Thymus (tissue), 11 donors: ENCODE measurements around the gene KAT7. TPM values are rescaled to one million over a fixed set of nuclear protein-coding genes. Genes with fewer than 3 reads are reported as not detected.

Experiments
- DNase-seq, 9 donors: peaks; one replicate each; pipeline ENCODE4 v3.0.0-alpha.2; 2013; ENCODE audit warnings: low spot score in 9 of 9, low read depth in 6 of 9, missing footprints in 1 of 9
- H3K27ac ChIP-seq, 2 donors: one replicate each; pipeline ENCODE4 v1.5.1; 2013; ENCODE audit warnings: control low read depth in 1 of 2, low read depth in 1 of 2, low read length in 1 of 2, mild to moderate bottlenecking in 1 of 2, moderate library complexity in 1 of 2
- H3K27me3 ChIP-seq, 2 donors: one replicate each; pipeline ENCODE4 v1.5.1; 2013; ENCODE audit warnings: low read length in 1 of 2; ENCODE audit not compliant: control insufficient read depth in 2 of 2, insufficient read depth in 1 of 2
- H3K36me3 ChIP-seq, 2 donors: one replicate each; pipeline ENCODE4 v1.5.1; 2013; ENCODE audit warnings: low read length in 1 of 2, mild to moderate bottlenecking in 1 of 2, moderate library complexity in 1 of 2; ENCODE audit not compliant: control insufficient read depth in 2 of 2, insufficient read depth in 2 of 2
- H3K4me1 ChIP-seq, 2 donors: one replicate each; pipeline ENCODE4 v1.5.1; 2013; ENCODE audit warnings: low read length in 2 of 2; ENCODE audit not compliant: control insufficient read depth in 2 of 2, insufficient read depth in 2 of 2
- H3K4me3 ChIP-seq, 2 donors: one replicate each; pipeline ENCODE4 v1.5.1; 2013; ENCODE audit warnings: low read length in 2 of 2, control low read depth in 1 of 2, mild to moderate bottlenecking in 1 of 2
- H3K9me3 ChIP-seq, 2 donors: one replicate each; pipeline ENCODE4 v1.5.1; 2013; ENCODE audit warnings: low read length in 1 of 2, mild to moderate bottlenecking in 1 of 2; ENCODE audit not compliant: control insufficient read depth in 2 of 2, insufficient read depth in 1 of 2
- WGBS: extraction: QIAGEN DNeasy Blood & Tissue Kit; methylation state at CpG from one replicate; pipeline ENCODE4 v1.1.7; 2013; 5-methylcytosine and 5-hydroxymethylcytosine counted together
- polyA plus RNA-seq: library from polyadenylated mRNA; stranded (reverse); fragments of 200-250 nt; gene quantifications from one replicate; pipeline ENCODE4 v1.2.3, GENCODE V29; 2013
- total RNA-seq: library from RNA; stranded (reverse); fragments of 120-200 nt; gene quantifications from one replicate; pipeline ENCODE4 v1.2.4, GENCODE V29; 2013
- donor health status: healthy.

Gene KAT7
- total and polyA plus RNA-seq, 2 donors, result 14.2 to 28.9 TPM

DNA sequence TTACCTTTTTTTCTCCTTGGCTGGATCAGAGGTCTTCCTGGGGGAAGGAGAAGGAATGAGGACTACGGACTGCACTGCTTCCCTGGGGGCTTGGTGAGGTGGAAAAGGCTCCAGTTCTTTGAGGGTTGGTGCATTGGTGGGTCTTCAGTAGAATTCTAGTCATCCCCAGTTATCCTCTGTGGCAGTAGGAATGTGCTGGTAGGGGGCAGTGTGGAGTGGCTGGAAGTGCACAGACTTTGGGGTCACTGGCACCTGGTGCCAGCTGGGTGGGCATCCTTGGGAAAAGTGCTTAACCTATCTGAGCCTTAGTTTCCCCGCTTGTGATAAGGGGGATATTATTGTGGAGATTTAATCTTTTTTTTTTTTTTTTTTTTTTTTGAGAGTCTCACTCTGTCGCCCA, 53.1 kb downstream of the KAT7 start:
- H3K9me3 ChIP-seq, result no peaks in the 10 kb centered on the region
- peaks cover 6 to 9% of the 10 kb centered on the region in 2 donors for H3K36me3 ChIP-seq
- H3K4me3 ChIP-seq, result no peak overlapping the region
- no peak overlapping the region for H3K27ac ChIP-seq
- DNase-seq, result no peak
- WGBS, result 97% methylated on average over 3 of the region's 3 CpGs
- peaks cover 0 to 6% of the 10 kb centered on the region in 2 donors for H3K4me1 ChIP-seq
- H3K27me3 ChIP-seq, result no peaks in the 10 kb centered on the region

DNA sequence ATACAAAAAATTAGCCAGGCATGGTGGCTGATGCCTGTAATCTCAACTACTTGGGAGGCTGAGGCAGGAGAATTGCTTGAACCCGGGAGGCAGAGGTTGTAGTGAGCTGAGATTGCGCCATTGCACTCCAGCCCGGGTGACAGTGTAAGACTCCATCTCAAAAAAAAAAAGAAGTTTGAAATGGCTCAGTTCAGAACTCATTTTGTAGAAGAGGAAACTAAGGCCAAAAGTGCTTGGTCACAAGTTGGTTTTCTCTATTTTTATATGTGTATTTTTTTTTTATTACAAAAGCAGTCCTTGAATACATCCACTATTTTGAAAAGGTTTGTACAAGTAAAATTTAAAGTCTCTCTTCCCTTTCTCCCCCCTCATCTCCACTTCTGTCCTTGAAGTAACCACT, 53.9 kb downstream of the KAT7 start:
- no peaks in the 10 kb centered on the region for H3K27me3 ChIP-seq
- no peak overlapping the region for H3K27ac ChIP-seq
- no peaks in the 10 kb centered on the region for H3K9me3 ChIP-seq
- H3K4me3 ChIP-seq, result no peak overlapping the region
- H3K4me1 ChIP-seq, result peaks cover 0 to 6% of the 10 kb centered on the region in 2 donors
- WGBS, result 62% methylated on average over 3 of the region's 3 CpGs
- H3K36me3 ChIP-seq, result peaks cover 2 to 15% of the 10 kb centered on the region in 2 donors
- DNase-seq, result no peak

DNA sequence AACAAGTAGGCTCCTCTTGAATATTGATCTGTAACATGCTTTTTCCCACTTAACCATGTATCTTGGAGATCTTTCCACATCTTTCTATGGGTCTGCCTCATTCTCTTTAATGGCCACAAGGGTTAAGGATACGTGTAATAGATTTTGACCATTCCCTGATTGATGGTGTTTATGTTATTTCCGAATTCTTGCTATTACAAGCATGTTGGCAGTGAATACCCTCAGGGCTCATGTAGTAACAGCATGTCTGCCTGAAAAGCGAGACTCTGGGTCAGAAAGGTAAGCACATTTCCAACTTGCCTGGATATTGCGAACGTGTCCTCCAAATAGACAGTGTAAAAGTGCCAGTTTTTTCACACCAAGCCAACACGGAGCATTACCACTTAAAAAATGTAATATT, 54.4 kb downstream of the KAT7 start:
- Histone ChIP-seq H3K27me3 (peaks cover 0 to under 1% of the 10 kb centered on the region in 2 donors), H3K9me3 (no peaks in the 10 kb centered on the region), H3K4me3 (no peak overlapping the region), H3K4me1 (peaks cover 0 to 6% of the 10 kb centered on the region in 2 donors), H3K27ac (no peak overlapping the region), H3K36me3 (peaks cover 2 to 16% of the 10 kb centered on the region in 2 donors)
- no peak for DNase-seq
- 96% methylated on average over 6 of the region's 6 CpGs for WGBS

DNA sequence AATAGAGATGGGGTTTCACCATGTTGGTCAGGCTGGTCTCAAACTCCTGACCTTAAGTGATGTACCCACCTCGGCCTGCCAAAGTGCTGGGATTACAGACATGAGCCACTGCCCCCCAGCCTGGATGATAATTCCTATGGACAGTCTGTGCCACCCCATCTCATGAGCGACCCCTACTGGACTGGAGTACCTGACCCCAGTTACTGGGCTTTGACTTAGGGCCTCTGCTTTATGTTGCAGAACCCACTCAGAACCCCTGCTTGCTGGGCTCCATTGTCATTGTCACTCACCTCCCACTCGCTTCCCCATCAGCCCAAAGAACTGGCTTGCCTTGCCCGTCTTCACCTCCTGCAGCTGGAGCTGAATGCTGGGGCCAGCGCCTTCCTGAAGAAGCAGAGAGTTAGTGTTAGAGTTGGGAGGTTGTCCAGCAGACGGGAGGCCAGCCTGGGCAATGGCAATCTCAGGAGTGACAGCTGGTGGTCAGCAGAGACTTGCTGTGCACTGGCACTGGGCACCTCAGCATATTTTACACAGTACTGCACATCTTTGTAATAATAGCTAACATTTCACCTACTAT, 55.4 kb downstream of the KAT7 start:
- H3K27me3 ChIP-seq, result peaks cover 0 to 4% of the 10 kb centered on the region in 2 donors
- peaks cover 2 to 14% of the 10 kb centered on the region in 2 donors for H3K36me3 ChIP-seq
- no peaks in the 10 kb centered on the region for H3K9me3 ChIP-seq
- H3K4me3 ChIP-seq, result no peak overlapping the region
- no peak overlapping the region for H3K27ac ChIP-seq
- 97% methylated on average over 6 of the region's 6 CpGs for WGBS
- peaks cover 0 to 6% of the 10 kb centered on the region in 2 donors for H3K4me1 ChIP-seq
- no peak for DNase-seq

DNA sequence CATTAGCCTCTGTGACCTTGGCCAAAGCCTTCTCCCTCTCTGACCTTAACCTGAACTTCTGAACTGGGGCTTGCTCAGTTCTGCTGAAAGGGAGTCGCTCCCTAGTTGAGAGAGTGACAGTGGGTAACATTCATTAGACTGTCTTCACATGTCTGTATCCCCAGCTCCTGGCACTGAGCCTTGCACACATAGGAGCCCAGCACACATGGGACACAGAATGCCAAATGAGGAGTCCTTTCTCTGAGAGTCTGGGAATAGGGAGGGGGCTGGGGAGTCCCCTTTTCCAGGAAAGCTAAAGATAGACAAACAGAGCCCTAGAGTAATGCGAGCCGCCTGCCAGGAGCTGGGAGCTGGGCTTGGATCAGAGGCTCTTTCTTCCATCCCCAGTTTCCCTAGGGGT, 56.8 kb downstream of the KAT7 start:
- H3K27ac ChIP-seq, result no peak overlapping the region
- H3K36me3 ChIP-seq, result peaks cover 2 to 12% of the 10 kb centered on the region in 2 donors
- 97% methylated on average over 3 of the region's 3 CpGs for WGBS
- H3K4me1 ChIP-seq, result peaks cover 0 to 10% of the 10 kb centered on the region in 2 donors
- no peaks in the 10 kb centered on the region for H3K9me3 ChIP-seq
- no peak for DNase-seq
- peaks cover 7 to 16% of the 10 kb centered on the region in 2 donors for H3K27me3 ChIP-seq
- H3K4me3 ChIP-seq, result no peak overlapping the region

DNA sequence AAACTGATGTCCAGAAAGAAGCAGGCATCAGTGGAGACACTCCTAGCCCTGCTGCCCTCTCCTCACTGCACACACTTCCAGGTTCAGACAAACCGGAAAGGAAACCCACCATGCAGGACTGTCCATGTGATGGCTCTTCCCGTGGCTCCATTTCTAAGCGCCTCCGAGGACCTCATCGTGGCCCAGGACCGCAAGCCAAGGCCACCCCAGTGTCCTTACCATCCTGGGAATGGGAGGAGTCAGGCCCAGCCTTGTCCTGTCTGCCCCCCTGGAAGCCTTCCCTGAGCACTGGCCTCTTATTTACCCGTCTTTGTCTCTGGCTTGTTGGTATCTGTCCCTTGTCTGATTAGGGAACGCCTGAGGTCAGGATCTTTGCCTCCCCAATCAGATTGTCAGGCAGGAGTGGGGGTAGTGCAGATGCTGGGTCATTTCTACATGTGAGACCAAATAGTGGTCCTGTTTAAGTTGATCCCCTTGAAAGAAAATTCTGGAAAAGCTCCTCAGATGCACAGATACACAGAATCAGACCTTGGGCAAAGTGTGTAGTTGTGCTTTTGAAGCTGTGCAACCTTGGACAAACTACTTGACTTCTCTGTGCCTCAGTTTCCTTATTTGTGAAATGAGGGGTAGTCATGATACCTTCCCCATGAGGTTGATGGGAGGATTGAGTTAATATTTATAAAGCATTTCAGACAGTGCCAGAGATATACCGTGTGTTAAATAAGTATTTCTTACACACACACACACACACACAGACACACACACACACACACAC, 58.6 kb downstream of the KAT7 start:
- Histone ChIP-seq H3K27ac (no peak overlapping the region), H3K4me1 (peaks cover 3 to 24% of the 10 kb centered on the region in 2 donors), H3K36me3 (peaks cover 2 to 12% of the 10 kb centered on the region in 2 donors), H3K27me3 (peaks cover 19 to 33% of the 10 kb centered on the region in 2 donors), H3K9me3 (no peaks in the 10 kb centered on the region), H3K4me3 (no peak overlapping the region)
- DNase-seq, result no peak
- 97% methylated on average over 9 of the region's 9 CpGs for WGBS

- DNase-seq, result no peak
- Histone ChIP-seq H3K9me3 (no peaks in the 10 kb centered on the region), H3K4me1 (peaks cover 3 to 24% of the 10 kb centered on the region in 2 donors), H3K27me3 (peaks cover 21 to 42% of the 10 kb centered on the region in 2 donors), H3K27ac (no peak within 1 kb of the TSS), H3K4me3 (no peak within 1 kb of the TSS), H3K36me3 (peaks cover 2 to 12% of the 10 kb centered on the region in 2 donors)
Observed at GRCh38 chr17:49848019-49848473, 59.6 kb downstream of the KAT7 start, which contains the start of gene TAC4. Gene TAC4 (minus strand): TSS chr17:49848069. CDS start chr17:49848017, 52 bp downstream.

GRCh38 chr17:49848739-49849138, 60.3 kb downstream of the KAT7 start:
- peaks cover 3 to 24% of the 10 kb centered on the region in 2 donors for H3K4me1 ChIP-seq
- no peak for DNase-seq
- H3K9me3 ChIP-seq, result no peaks in the 10 kb centered on the region
- H3K27ac ChIP-seq, result no peak overlapping the region
- H3K27me3 ChIP-seq, result peaks cover 24 to 49% of the 10 kb centered on the region in 2 donors
- no peak overlapping the region for H3K4me3 ChIP-seq
- WGBS, result 96% methylated on average over 5 of the region's 5 CpGs
- peaks cover 0 to 12% of the 10 kb centered on the region in 2 donors for H3K36me3 ChIP-seq

DNA sequence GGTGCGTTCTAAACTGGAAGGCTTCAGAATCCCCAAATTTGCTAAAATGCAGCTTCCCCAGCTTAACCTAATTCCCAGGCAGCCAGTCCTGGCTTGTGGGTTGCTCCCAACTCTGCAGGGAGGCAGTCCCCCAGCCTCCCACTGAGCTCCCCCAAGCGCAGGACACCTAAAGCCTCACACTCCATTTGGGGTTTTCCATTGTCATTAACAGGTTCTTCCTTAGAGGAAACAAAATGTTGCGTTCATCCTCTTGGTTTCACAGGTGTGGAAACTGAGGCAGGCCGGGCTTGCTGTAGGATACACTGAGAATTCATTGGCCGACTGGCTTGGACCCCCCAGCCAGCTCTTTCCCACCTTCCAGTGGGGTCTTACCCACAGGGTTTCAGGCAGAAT, 61.7 kb downstream of the KAT7 start:
- Histone ChIP-seq H3K27me3 (peaks cover 24 to 64% of the 10 kb centered on the region in 2 donors), H3K27ac (no peak overlapping the region), H3K36me3 (peaks cover 0 to 12% of the 10 kb centered on the region in 2 donors), H3K4me1 (peaks cover 3 to 21% of the 10 kb centered on the region in 2 donors), H3K9me3 (no peaks in the 10 kb centered on the region), H3K4me3 (no peak overlapping the region)
- WGBS, result 87% methylated on average over 5 of the region's 5 CpGs
- no peak for DNase-seq
